ENCODE data around the gene TM6SF1.

GRCh38 chr15:83102346-83102745, 5.1 kb upstream of the TM6SF1 start:
- TF ChIP-seq POLR2A (IDR thresholded peaks at IDR 0.05) (no peak), EP300 (IDR thresholded peaks at IDR 0.05) (no peak)

All from tibial nerve (tissue), 3 donors.